ENCODE data around the gene FANCI. TPM values are rescaled to one million over a fixed set of nuclear protein-coding genes. Genes with fewer than 3 reads are reported as not detected.

FANCI gene
- total RNA-seq, 4 donors from 2014 or later = 0.80 to 3.3 (median 2.7) TPM

- TF ChIP-seq CTCF (IDR thresholded peaks at IDR 0.05 in 4 of 5, conservative IDR thresholded peaks at IDR 0.05 in 1 of 5) = no peak
- no peak for TF ChIP-seq POLR2A (IDR thresholded peaks at IDR 0.05)
- no peaks in the 10 kb centered on the region for H3K27me3 ChIP-seq
- no peak overlapping the region for H3K27ac ChIP-seq
- DNase-seq = no peak
- ATAC-seq = no peak
- in situ Hi-C loops (cut with MboI; ENCODE audit: low sequenced_read_pairs in 4 of 4) (no loop called here), intact Hi-C loops (cut with DNase I; ENCODE audit: low total_unique reads) (loop anchor here (5.0 to 10.0 kb wide), 3 partner anchors 424 to 1664 kb away; partner anchors contain the start of genes AEN and PRC1)
- peaks cover 22 to 47% of the 10 kb centered on the region in 2 donors for H3K4me1 ChIP-seq
- no peak overlapping the region for H3K4me3 ChIP-seq
- H3K36me3 ChIP-seq = peaks cover 0 to 74% of the 10 kb centered on the region in 2 donors
- H3K9me3 ChIP-seq = no peaks in the 10 kb centered on the region
These were observed 87.3 kb downstream of the FANCI start for GRCh38 chr15:89330881-89331595.

- intact Hi-C loops (cut with DNase I; ENCODE audit: low total_unique reads) = loop anchor here (5.0 to 10.0 kb wide), 3 partner anchors 425 to 1662 kb away; partner anchors contain the start of genes AEN and PRC1
- TF ChIP-seq POLR2A (IDR thresholded peaks at IDR 0.05) (no peak), CTCF (IDR thresholded peaks at IDR 0.05 in 4 of 5, conservative IDR thresholded peaks at IDR 0.05 in 1 of 5) (peak in 1 of 5 experiments; percentile 14)
- Histone ChIP-seq H3K27ac (no peak overlapping the region), H3K36me3 (peaks cover 0 to 60% of the 10 kb centered on the region in 2 donors), H3K4me1 (peaks cover 22 to 47% of the 10 kb centered on the region in 2 donors), H3K9me3 (no peaks in the 10 kb centered on the region), H3K27me3 (no peaks in the 10 kb centered on the region), H3K4me3 (no peak overlapping the region)
- DNase-seq (no peak), ATAC-seq (no peak)
- in situ Hi-C loops (cut with MboI; ENCODE audit: low sequenced_read_pairs in 4 of 4) = no loop called here
These were observed 88.7 kb downstream of the FANCI start for GRCh38 chr15:89332446-89332845.

- H3K36me3 ChIP-seq = peaks cover 0 to 52% of the 10 kb centered on the region in 2 donors
- ATAC-seq = no peak
- DNase-seq = no peak
These were observed 89.5 kb downstream of the FANCI start for GRCh38 chr15:89333011-89333860.

More at GRCh38 chr15:89333011-89333860, 89.5 kb downstream of the FANCI start:
- intact Hi-C loops (cut with DNase I; ENCODE audit: low total_unique reads) = loop anchor here (5.0 to 10.0 kb wide), 3 partner anchors 426 to 1662 kb away; partner anchors contain the start of genes AEN and PRC1
- H3K4me3 ChIP-seq = peak overlapping the region; percentile 76 to 96 (median 90)
- no peaks in the 10 kb centered on the region for H3K27me3 ChIP-seq
- TF ChIP-seq CTCF (IDR thresholded peaks at IDR 0.05 in 4 of 5, conservative IDR thresholded peaks at IDR 0.05 in 1 of 5) (no peak), POLR2A (IDR thresholded peaks at IDR 0.05) (no peak)
- H3K27ac ChIP-seq = peak overlapping the region in 3 of 4 donors; percentile 86 to 98 (median 96)
- H3K9me3 ChIP-seq = no peaks in the 10 kb centered on the region
- H3K4me1 ChIP-seq = peaks cover 22 to 47% of the 10 kb centered on the region in 2 donors
- in situ Hi-C loops (cut with MboI; ENCODE audit: low sequenced_read_pairs in 4 of 4) = no loop called here

All from gastrocnemius medialis (tissue), 4 donors.